Measurements from ENCODE around the gene KCNQ1. TPM values are rescaled to one million over a fixed set of nuclear protein-coding genes. Genes with fewer than 3 reads are reported as not detected.

KCNQ1 gene
- total RNA-seq, 1 experiment from 2014 or later: not detected

- H3K27me3 Mint-ChIP-seq (ENCODE audit: insufficient read depth, unreplicated experiment): no peaks in the 10 kb centered on the region
- no peak for DNase-seq (ENCODE audit: unreplicated experiment)
- peaks cover 27% of the 10 kb centered on the region for H3K36me3 Mint-ChIP-seq (ENCODE audit: insufficient read depth, unreplicated experiment)
- no peak for TF ChIP-seq CTCF (IDR thresholded peaks at IDR 0.05; ENCODE audit: unreplicated experiment)
- POLR2A ChIA-PET: interaction anchor here (3.1 to 3.2 kb wide), 2 partner anchors 11 to 24 kb away, joined by 13 to 30 read pairs; partner anchors contain the start of gene CD81
- CTCF ChIA-PET: interaction anchor here (0.6 to 3.5 kb wide), 6 partner anchors 11 to 1487 kb away, joined by 3 to 28 read pairs (median 6); no protein-coding TSS in a partner anchor
- H3K9me3 Mint-ChIP-seq (ENCODE audit: unreplicated experiment): no peaks in the 10 kb centered on the region
- no TSS peak for BruUV-seq (replicated peaks)
- intact Hi-C loops (cut with micrococcal nuclease): no loop called here
- peak overlapping the region; percentile 86 for H3K4me3 Mint-ChIP-seq (ENCODE audit: unreplicated experiment)
- no peaks in the 10 kb centered on the region for H3K4me1 Mint-ChIP-seq (ENCODE audit: insufficient read depth, unreplicated experiment)
- H3K27ac Mint-ChIP-seq (ENCODE audit: low read depth, unreplicated experiment): peak overlapping the region; percentile 9
These were observed 42.7 kb upstream of the KCNQ1 start for GRCh38 chr11:2402106-2402505.

GRCh38 chr11:2402890-2403645 lies 41.7 kb upstream of the KCNQ1 start:
- Mint-ChIP-seq H3K4me1 (ENCODE audit: insufficient read depth, unreplicated experiment) (no peaks in the 10 kb centered on the region), H3K36me3 (ENCODE audit: insufficient read depth, unreplicated experiment) (peaks cover 21% of the 10 kb centered on the region), H3K9me3 (ENCODE audit: unreplicated experiment) (no peaks in the 10 kb centered on the region), H3K27ac (ENCODE audit: low read depth, unreplicated experiment) (no peak overlapping the region), H3K27me3 (ENCODE audit: insufficient read depth, unreplicated experiment) (no peaks in the 10 kb centered on the region), H3K4me3 (ENCODE audit: unreplicated experiment) (peak overlapping the region; percentile 46)
- DNase-seq (ENCODE audit: unreplicated experiment): no peak
- POLR2A ChIA-PET: no interaction called here
- CTCF ChIA-PET: interaction anchor here (0.6 to 1.9 kb wide), 5 partner anchors 17 to 749 kb away, joined by 3 to 11 read pairs (median 5); no protein-coding TSS in a partner anchor
- intact Hi-C loops (cut with micrococcal nuclease): no loop called here
- TF ChIP-seq CTCF (IDR thresholded peaks at IDR 0.05; ENCODE audit: unreplicated experiment): no peak
- no TSS peak for BruUV-seq (replicated peaks)

- no peaks in the 10 kb centered on the region for H3K4me1 Mint-ChIP-seq (ENCODE audit: insufficient read depth, unreplicated experiment)
- POLR2A ChIA-PET: interaction anchor here (1.0 kb wide), 1 partner anchor 27 kb away, joined by 3 read pairs; no protein-coding TSS in a partner anchor
- no peak for TF ChIP-seq CTCF (IDR thresholded peaks at IDR 0.05; ENCODE audit: unreplicated experiment)
- BruUV-seq (replicated peaks): no TSS peak
- CTCF ChIA-PET: interaction anchor here (2.6 kb wide), 1 partner anchor 16 kb away, joined by 8 read pairs; no protein-coding TSS in a partner anchor
- no peaks in the 10 kb centered on the region for H3K27me3 Mint-ChIP-seq (ENCODE audit: insufficient read depth, unreplicated experiment)
- no peak overlapping the region for H3K4me3 Mint-ChIP-seq (ENCODE audit: unreplicated experiment)
- no peak for DNase-seq (ENCODE audit: unreplicated experiment)
- no peak overlapping the region for H3K27ac Mint-ChIP-seq (ENCODE audit: low read depth, unreplicated experiment)
- intact Hi-C loops (cut with micrococcal nuclease): no loop called here
- H3K36me3 Mint-ChIP-seq (ENCODE audit: insufficient read depth, unreplicated experiment): peaks cover 19% of the 10 kb centered on the region
- no peaks in the 10 kb centered on the region for H3K9me3 Mint-ChIP-seq (ENCODE audit: unreplicated experiment)
These were observed 40.0 kb upstream of the KCNQ1 start for GRCh38 chr11:2404735-2405196.

- Mint-ChIP-seq H3K4me3 (ENCODE audit: unreplicated experiment) (no peak overlapping the region), H3K4me1 (ENCODE audit: insufficient read depth, unreplicated experiment) (no peaks in the 10 kb centered on the region), H3K36me3 (ENCODE audit: insufficient read depth, unreplicated experiment) (peaks cover 10% of the 10 kb centered on the region), H3K9me3 (ENCODE audit: unreplicated experiment) (no peaks in the 10 kb centered on the region), H3K27me3 (ENCODE audit: insufficient read depth, unreplicated experiment) (no peaks in the 10 kb centered on the region), H3K27ac (ENCODE audit: low read depth, unreplicated experiment) (no peak overlapping the region)
- POLR2A ChIA-PET: no interaction called here
- BruUV-seq (replicated peaks): no TSS peak
- no peak for TF ChIP-seq CTCF (IDR thresholded peaks at IDR 0.05; ENCODE audit: unreplicated experiment)
- no peak for DNase-seq (ENCODE audit: unreplicated experiment)
- CTCF ChIA-PET: interaction anchor here (2.6 kb wide), 1 partner anchor 14 kb away, joined by 8 read pairs; no protein-coding TSS in a partner anchor
- intact Hi-C loops (cut with micrococcal nuclease): no loop called here
These were observed 38.4 kb upstream of the KCNQ1 start for GRCh38 chr11:2406451-2406850.

All from MCF 10A (cell line).